ENCODE results near the gene RAB5A. TPM values are rescaled to one million over a fixed set of nuclear protein-coding genes. Genes with fewer than 3 reads are reported as not detected.
"Not testable (repeated sequence)": the region's sequence is repeated elsewhere in the genome, so short reads cannot be mapped to it uniquely, and the experiment has no call there.

RAB5A gene
- total RNA-seq, 2 donors from 2014 or later, result 40.4 to 87.1 TPM

GRCh38 chr3:19948226-19948591 is 1.3 kb downstream of the RAB5A start:
- Histone ChIP-seq H3K4me1 (peaks cover 7% of the 10 kb centered on the region), H3K9me3 (no peaks in the 10 kb centered on the region), H3K4me3 (peak overlapping the region; percentile 88), H3K27me3 (no peaks in the 10 kb centered on the region), H3K9ac (ENCODE audit: low read depth in 2 of 2, low read length in 2 of 2) (peak overlapping the region; percentile 98 to 99), H3K36me3 (no peaks in the 10 kb centered on the region), H3K27ac (peak overlapping the region; percentile 99)
- TF ChIP-seq CTCF (IDR thresholded peaks at IDR 0.05), result no peak
- no peak for DNase-seq
- intact Hi-C loops (cut with DNase I), result loop anchor here (5.0 kb wide), 2 partner anchors 94 to 239 kb away; partner anchors contain the start of genes KAT2B and SGO1

GRCh38 chr3:19950316-19950715 is 3.4 kb downstream of the RAB5A start:
- H3K27ac ChIP-seq, result no peak overlapping the region
- H3K27me3 ChIP-seq, result no peaks in the 10 kb centered on the region
- H3K4me3 ChIP-seq, result no peak overlapping the region
- intact Hi-C loops (cut with DNase I), result no loop called here
- no peaks in the 10 kb centered on the region for H3K36me3 ChIP-seq
- H3K9me3 ChIP-seq, result no peaks in the 10 kb centered on the region
- TF ChIP-seq CTCF (IDR thresholded peaks at IDR 0.05), result no peak
- no peak overlapping the region for H3K9ac ChIP-seq (ENCODE audit: low read depth in 2 of 2, low read length in 2 of 2)
- DNase-seq, result no peak
- peaks cover 7% of the 10 kb centered on the region for H3K4me1 ChIP-seq

- no peak for TF ChIP-seq CTCF (IDR thresholded peaks at IDR 0.05)
- no peak for DNase-seq
- Histone ChIP-seq H3K4me3 (no peak overlapping the region), H3K27ac (no peak overlapping the region), H3K27me3 (no peaks in the 10 kb centered on the region), H3K9me3 (no peaks in the 10 kb centered on the region), H3K9ac (ENCODE audit: low read depth in 2 of 2, low read length in 2 of 2) (no peak overlapping the region), H3K4me1 (no peaks in the 10 kb centered on the region), H3K36me3 (no peaks in the 10 kb centered on the region)
- intact Hi-C loops (cut with DNase I), result no loop called here
These were observed 7.8 kb downstream of the RAB5A start for GRCh38 chr3:19954676-19955075.

- H3K4me1 ChIP-seq; intact Hi-C loops (cut with DNase I); H3K36me3 ChIP-seq; H3K9me3 ChIP-seq; H3K27me3 ChIP-seq; H3K9ac ChIP-seq (ENCODE audit: low read depth in 2 of 2, low read length in 2 of 2); H3K4me3 ChIP-seq; DNase-seq; H3K27ac ChIP-seq: not testable (repeated sequence)
These were observed 10.5 kb downstream of the RAB5A start for GRCh38 chr3:19957354-19957753.

- Histone ChIP-seq H3K27ac (no peak overlapping the region), H3K36me3 (no peaks in the 10 kb centered on the region), H3K9me3 (no peaks in the 10 kb centered on the region), H3K27me3 (no peaks in the 10 kb centered on the region), H3K9ac (ENCODE audit: low read depth in 2 of 2, low read length in 2 of 2) (no peak overlapping the region), H3K4me1 (peaks cover 2% of the 10 kb centered on the region), H3K4me3 (no peak overlapping the region)
- no peak for DNase-seq
- intact Hi-C loops (cut with DNase I), result no loop called here
- no peak for TF ChIP-seq CTCF (IDR thresholded peaks at IDR 0.05)
These were observed 12.6 kb downstream of the RAB5A start for GRCh38 chr3:19959505-19959904.

GRCh38 chr3:19960696-19961095 is 13.8 kb downstream of the RAB5A start:
- H3K4me1 ChIP-seq, result peaks cover 2% of the 10 kb centered on the region
- H3K9me3 ChIP-seq, result no peaks in the 10 kb centered on the region
- H3K36me3 ChIP-seq, result no peaks in the 10 kb centered on the region
- intact Hi-C loops (cut with DNase I), result no loop called here
- no peak overlapping the region for H3K4me3 ChIP-seq
- no peak for DNase-seq
- no peak overlapping the region for H3K27ac ChIP-seq
- H3K27me3 ChIP-seq, result no peaks in the 10 kb centered on the region
- no peak for TF ChIP-seq CTCF (IDR thresholded peaks at IDR 0.05)
- H3K9ac ChIP-seq (ENCODE audit: low read depth in 2 of 2, low read length in 2 of 2), result no peak overlapping the region
